Gastrocnemius medialis (tissue), 4 donors: ENCODE measurements around the gene REN.

Experiments used
- POLR2A ChIP-seq, 2 donors: fragments of 450-650 bp; IDR thresholded peaks; one replicate each; pipeline ENCODE4 v1.6.1; 2017; ENCODE audit warnings: antibody characterized with exemption in 2 of 2, mild to moderate bottlenecking in 2 of 2, moderate library complexity in 2 of 2
- TF ChIP-seq, protein P1 (sequence below), 5 experiments: fragments of 450-650 bp in 3 of 5; fragments of 200-600 bp in 2 of 5; sonication (generic) in 2 of 5; IDR thresholded peaks in 4 of 5; conservative IDR thresholded peaks in 1 of 5; 1 replicate in 4 of 5; 2 replicates in 1 of 5; pipeline ENCODE4 v1.5.1; 2016 to 2019; ENCODE audit warnings: antibody characterized with exemption in 5 of 5, mild to moderate bottlenecking in 3 of 5, moderate library complexity in 3 of 5

- no peak for TF ChIP-seq POLR2A (IDR thresholded peaks at IDR 0.05)
- TF ChIP-seq, protein P1, sequence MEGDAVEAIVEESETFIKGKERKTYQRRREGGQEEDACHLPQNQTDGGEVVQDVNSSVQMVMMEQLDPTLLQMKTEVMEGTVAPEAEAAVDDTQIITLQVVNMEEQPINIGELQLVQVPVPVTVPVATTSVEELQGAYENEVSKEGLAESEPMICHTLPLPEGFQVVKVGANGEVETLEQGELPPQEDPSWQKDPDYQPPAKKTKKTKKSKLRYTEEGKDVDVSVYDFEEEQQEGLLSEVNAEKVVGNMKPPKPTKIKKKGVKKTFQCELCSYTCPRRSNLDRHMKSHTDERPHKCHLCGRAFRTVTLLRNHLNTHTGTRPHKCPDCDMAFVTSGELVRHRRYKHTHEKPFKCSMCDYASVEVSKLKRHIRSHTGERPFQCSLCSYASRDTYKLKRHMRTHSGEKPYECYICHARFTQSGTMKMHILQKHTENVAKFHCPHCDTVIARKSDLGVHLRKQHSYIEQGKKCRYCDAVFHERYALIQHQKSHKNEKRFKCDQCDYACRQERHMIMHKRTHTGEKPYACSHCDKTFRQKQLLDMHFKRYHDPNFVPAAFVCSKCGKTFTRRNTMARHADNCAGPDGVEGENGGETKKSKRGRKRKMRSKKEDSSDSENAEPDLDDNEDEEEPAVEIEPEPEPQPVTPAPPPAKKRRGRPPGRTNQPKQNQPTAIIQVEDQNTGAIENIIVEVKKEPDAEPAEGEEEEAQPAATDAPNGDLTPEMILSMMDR (IDR thresholded peaks at IDR 0.05 in 4 of 5, conservative IDR thresholded peaks at IDR 0.05 in 1 of 5), result no peak
Observed at GRCh38 chr1:204128464-204128963, 37.6 kb downstream of the REN start.
